HS-5 (cell line): Measurements from ENCODE around the gene RIPOR1.
"Not testable (repeated sequence)": the region's sequence is repeated elsewhere in the genome, so short reads cannot be mapped to it uniquely, and the experiment has no call there.

Experiments
- DNase-seq: peaks from one replicate; pipeline ENCODE4 v3.0.0-alpha.2; 2012; ENCODE audit warnings: low read depth

Gene RIPOR1

DNA sequence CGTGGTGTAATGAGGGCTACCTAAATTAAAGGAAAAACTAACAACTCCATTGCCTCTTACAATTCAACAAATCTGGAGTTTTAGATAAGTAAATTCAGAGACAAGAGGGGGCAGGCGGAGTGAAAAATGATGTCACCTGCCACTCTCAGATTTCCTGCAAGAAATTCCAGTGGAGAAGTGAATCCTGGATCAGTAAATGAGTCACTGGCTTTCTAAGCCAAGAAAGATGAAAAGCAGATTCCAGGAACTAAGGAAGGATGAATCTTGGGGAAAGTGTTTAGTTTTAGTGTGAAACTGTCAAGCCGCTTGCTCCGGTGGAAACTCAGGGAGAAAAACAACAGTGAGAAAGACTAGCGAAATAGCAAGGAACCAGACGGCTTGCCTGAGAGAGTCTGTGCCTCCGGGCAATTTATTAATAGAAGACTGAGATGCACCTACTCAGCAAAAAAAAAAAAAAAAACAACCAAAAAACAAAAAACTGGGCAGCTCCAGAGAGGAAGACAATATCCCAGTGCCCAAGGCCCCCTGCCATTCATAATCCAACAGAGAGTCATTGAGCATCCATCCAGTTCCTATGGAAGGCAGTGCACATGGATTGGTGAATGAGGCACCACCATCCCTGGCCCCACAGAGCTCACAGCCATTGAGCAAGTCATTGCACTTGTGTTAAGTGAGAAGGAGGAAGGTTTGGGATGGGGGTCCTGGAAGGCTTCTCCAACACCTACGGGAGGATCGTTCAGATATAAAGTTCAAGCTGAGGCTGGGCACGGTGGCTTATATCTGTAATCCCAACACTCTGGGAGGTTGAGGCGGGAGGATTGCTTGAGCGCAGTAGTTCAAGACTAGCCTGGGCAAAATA is 12.1 kb upstream of the RIPOR1 start:
- peak; percentile 61 for DNase-seq

DNA sequence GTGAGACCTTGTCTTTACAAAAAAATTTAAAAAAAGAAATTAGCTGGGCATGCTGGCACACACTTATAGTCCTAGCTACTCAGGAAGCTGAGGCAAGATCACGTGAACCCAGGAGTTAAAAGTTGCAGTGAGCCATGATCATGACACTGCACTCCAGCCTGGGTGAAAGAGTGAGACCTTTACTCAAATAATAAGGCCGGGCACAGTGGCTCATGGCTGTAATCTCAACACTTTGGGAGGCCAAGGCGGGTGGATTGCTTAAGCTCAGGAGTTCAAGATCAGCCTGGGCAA is 11.5 kb upstream of the RIPOR1 start:
- no peak for DNase-seq

DNA sequence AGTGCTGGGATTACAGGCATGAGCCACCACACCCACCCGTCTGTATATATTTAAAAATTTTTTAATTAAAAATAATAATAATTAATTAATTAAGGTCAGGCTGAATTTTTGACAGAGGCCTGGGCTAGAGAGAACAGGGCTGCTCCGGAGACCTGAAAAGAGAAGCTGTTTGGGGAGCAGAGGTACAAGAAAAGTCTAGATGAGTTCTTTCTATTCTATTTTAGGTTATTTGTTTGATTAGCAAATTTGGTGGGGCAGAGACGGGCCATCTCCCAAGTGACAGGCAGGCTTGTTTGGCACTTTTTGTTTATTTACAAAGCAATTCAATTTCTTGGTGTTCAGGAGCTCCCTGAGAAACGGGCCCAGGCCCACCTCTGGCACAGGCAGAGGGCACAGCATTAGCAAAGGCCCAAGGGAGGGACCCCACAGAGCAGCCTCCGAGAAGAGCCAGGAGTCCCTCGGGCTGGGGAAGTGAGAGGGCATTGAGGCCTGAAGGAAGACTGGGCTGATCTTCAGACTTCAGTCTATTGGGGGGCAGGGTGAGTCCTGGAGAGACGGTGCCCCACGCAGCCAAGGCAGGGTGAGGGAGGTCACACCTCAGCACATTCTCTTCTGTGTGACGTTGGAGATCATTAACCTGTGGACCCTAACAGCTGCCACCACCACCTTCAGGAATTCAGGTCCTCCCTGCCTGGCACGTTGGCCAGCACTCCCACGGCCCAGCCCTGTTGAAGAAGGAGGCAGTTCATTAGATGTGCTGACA is 10.8 kb upstream of the RIPOR1 start:
- DNase-seq = no peak

DNA sequence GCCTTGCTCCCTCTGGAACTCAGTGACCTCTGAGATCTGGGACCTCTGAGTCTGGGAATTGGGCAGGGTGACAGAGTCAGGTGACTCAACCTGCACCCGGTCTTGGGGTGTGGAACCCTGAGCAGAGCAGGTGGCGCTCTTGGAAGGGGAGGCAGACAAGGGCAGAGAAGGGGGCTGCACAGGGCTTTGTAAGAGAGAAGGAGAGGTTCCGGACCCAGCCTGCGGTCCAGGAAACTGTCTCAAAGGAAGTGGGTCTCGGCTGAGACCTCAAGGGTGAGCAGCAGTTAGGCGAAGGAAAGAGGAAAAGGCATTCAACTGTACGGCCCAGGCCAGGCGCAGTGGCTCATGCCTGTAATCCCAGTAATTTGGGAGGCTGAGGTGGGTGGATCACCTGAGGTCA is 10.0 kb upstream of the RIPOR1 start:
- DNase-seq = no peak

DNA sequence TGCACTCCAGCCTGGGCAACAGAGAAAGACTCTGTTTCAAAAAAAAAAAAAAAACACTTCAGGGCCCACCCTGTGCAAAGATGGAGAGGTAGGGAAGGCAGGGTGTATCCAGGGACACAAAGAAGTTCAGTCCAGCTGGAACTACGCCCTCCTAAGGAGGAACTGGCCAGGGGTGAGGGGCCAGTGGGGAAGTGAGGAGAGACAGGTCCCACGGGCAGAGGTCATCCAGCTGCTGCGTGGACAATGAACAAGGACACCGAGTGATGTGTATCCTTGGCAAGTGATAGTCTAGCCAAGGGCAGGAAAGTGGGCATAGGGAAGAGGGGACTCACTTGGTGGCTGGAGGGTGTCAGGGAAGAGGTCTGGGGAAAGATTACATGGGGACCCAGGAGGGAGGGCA is 9.4 kb upstream of the RIPOR1 start:
- no peak for DNase-seq

DNA sequence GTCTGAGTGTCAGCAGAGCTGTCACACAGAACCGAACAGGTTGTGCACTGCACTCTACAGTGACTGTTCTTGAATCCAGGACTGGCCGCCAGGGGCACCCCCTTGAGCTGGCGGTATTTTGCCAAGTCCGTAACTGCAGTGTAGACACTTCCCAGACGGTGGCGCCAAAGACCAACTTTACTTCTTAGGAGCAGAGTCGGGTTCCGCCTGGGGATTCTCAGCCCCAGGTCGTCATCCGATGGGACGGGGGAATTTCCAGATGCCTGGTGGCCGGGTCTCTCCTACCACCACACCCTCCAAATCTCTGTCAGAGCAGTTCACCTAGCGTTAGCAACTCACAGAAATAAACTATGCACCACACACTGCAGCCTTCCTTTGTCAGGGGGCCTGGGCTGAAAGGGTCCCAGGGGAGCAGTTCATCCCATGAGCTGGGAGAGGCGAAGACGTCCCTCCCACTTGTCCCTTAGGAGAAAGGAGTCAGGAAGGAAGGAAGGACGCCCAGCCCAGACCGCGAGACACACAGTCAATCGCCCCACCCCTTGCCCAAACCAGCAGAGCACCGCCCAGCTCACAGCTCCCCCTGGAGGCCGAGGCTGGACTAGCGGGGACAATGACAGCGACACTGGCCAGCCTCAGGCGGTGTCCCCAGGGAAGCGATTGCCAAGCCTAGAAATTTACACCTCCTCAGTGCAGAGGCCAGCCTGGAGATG is 7.4 kb upstream of the RIPOR1 start:
- peak; percentile 93 for DNase-seq

DNA sequence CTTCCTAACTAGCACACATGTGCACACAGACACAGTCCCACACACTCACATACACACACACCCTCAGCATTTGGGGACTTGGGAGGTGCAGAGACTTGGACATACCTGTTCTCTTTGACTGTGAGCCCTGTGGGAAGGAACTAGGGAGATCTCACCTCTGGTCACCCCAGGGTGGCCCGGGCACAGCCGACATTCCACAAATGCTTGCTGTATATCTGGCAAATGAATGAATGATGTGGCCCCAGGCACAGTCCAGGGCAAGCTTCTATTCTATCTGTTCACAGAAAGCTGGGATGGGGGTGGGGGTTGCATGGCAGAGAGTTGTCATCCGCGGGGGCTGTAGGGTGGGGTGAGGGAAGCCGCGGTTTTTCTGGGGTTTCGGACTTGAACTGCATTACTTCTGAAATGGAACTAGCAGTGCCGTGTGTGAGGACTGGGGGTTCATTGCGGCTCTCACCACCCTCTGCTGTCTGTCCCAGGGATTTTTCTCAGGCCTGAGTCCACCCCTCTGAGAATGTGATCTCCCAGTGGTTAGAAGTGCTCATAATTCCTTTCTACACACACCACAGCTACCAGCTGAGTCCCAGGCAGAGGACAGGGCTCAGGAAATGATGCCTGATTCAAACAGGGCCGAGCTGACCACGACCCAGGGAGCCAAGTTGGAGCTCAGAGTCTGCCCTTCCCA is 3.3 kb upstream of the RIPOR1 start:
- DNase-seq = no peak

DNA sequence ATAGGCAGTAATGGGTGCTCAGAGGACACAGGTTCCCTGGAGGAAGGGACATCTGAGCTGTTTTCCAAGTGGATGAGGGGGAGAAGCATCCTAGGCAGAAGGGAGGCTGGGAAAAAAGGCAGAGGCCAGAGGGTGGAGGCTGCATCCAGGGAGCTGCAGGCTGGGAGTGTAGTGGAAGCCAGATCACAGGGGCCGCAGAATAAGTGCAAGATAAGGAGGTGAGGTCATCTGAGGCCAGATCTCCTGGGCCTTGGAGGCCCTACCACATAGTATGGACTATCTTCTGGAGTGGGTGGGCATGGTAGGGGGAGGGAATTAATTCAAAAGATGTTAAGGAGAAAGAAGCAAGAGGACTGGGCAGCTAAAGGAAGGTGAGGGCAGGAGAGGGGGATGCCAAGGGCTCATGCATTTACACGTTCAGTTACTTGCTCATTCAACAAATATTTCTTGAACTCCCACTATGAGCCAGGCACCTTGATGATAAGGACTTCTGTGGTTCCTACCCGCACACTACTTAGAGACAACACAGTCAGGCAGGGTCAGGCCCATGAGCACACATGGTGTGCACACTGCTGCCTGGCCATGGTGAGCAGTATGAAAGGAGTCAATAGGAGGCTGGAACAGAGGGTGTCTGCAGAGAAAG is 2.4 kb upstream of the RIPOR1 start:
- no peak for DNase-seq

DNA sequence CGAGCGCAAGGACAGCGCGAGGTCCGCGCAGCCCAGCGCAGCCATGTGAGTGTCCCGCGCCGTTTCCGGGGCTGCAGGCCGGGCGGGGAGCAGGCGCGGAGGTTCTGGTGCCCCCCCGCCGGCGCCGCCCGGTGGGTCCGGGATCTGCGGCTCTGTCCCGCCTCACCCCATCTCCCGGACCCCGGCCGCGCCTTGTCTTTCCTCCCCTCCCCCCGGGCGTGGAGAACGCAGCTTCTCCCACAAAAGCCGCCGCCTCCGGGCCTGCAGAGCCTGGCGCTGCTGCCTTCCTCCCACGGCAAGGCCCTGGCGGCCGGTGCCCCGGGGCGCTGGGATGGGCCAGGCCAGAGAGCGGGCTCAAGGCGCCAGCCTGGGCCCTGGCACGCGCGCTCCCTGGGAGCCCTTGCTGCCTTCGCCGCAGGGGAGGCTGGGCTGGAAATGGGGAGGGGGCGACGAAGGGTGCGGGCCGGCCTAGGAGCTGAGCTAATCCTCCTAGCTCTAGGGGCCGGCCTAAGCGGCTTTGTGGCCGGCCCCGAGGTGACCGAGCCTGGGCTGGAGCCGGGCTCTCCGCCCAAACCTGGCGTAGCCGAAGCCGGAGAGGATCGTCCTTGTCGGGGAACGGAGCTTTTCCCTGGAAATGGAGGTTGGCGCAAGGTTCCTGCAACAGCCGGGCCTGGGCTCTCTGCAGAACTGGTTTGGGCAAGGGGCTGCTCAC is 397 bp downstream of the RIPOR1 start:
- no peak for DNase-seq

DNA sequence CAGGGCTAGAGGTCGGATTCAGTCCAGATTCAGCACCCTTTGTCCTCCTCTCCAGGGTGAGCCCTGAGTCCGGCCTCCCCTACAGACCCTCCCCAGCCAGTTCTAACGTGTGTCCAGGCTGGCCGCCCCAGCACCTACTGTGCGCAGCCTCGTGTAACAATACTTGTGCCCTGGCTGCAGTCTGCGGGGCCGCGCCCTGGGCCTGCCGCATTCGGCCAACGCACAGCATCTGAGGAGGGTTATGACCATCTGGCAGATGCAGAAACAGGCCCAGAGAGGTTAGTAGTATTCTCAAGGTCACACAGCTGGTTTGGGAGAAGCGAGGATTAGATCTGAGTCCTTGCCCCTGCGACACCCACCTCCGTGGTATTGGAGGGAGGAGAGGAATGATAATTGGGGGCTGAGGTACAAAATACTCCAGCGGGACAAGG is 968 bp downstream of the RIPOR1 start:
- no peak for DNase-seq

DNA sequence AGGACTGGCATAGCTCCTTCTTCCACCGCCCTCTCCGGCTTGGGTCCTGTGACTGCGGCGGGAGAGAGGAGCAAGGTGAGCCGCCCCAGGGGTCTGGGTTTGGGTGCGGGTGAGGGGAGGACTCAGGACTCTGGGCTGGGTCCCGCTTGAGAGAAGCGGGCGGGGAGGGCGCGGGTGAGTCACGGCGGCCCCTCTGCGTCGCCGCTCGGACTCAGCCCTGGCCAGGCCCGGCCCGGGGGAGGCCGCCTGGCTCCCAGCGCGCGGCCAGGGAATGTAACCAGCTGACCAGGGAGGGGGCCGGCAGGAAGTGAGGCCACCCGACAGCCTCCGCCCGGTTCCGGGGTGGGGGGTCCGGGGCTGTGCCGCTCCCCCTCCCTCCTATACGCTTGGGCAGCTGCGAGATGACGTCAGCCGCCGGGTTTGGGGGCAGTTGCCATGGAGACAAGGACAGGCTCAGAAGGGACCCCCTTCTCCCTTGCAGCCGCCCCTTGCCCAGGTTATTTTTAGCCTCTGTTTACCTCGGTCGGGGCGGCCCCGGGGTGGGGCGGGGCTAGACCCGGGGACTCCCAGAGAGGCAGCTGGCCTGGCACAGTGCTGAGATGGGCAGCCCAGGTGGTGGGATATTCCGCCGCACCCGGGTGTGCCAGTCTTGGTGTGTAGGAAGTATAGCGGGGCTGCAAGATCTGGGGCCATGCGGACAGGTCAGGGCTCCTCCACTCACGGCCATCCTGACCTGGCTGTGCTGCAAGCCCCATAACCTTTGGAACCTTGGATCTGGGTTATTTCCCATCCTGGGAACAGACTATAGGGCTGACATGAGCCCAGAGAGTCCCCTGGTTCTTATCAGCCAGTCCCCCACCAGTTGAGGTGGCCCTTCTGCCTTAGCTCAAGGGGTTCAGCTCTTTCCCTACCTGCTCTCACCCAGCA is 1.6 kb downstream of the RIPOR1 start:
- no peak for DNase-seq

DNA sequence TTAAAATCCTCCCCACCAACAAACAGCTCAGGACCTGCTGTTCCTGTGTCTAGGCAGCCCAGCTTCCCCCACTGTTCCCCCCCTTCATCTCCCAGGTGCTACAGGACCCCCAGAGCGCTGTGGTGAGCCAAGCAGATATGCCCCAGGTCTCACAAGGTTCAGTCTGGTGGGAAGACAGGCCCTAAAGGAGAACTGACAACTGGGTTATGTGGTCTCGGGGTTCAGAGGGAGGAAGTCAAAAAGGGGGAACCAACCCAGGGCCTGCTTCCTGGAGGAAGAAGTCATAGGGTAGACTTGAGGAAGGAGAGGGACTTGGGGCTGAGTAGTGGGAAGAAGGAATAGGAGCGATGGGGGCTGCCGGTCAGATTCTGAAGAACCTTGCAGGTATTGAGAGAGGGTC is 2.6 kb downstream of the RIPOR1 start:
- no peak for DNase-seq

DNA sequence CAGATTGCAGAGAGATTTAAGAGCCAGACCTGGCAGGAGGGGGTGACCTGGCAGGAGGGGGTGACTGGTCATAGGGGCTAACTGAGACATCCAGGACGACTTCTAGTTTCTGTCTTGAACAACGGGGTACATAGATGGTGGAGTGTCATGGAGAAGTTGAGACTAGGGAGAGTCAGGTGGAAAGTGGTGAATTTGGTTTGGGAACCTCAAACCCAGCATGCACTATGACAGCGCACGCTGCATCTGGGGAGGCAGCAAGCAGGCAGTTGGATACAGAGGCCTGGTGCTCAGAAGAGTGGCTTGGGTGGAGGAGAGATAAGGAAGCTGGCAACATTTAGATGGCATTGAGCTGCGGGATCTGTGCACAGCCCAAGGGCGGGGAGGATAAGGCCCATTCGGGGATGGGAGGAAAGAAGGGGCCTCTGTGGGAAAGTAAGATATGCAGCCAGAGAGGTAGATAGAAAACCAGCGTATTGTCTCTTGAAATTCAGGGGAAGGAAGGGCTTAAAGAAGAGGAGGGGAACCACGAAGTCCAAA is 4.5 kb downstream of the RIPOR1 start:
- DNase-seq = no peak

DNA sequence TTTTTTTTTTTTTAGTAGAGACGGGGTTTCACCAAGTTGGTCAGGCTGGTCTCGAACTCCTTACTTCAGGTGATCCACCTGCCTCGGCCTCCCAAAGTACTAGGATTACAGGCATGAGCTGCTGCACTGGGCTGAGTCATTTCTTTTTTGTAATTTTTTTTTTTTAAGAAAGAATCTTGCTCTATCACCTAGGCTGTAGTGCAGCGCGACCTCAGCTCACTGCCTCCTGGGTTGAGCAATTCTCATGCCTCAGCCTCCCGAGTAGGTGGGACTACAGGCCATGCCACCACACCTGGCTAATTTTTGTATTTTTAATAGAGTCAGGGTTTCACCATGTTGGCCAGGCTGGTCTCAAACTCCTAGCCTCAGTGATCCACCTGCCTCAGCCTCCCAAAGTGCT is 5.4 kb downstream of the RIPOR1 start:
- DNase-seq = not testable (repeated sequence)

DNA sequence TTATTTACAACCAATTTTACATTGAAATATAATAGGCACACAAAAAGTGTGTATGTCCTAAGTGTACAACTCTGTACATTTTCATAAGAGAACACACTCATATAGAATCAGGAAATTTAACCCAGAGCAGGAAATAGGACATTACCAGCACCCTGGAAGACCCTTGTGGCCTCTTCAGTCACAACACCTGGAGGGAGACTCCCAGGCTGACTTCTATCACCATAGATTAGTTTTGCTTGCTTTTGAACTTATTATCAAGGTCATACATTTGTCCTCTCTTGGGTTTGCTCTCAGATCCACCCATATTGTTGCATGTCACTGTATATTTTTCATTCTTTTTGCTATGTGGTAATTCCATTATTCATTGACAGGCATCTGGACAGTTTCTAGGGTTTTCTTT is 5.8 kb downstream of the RIPOR1 start:
- no peak for DNase-seq

DNA sequence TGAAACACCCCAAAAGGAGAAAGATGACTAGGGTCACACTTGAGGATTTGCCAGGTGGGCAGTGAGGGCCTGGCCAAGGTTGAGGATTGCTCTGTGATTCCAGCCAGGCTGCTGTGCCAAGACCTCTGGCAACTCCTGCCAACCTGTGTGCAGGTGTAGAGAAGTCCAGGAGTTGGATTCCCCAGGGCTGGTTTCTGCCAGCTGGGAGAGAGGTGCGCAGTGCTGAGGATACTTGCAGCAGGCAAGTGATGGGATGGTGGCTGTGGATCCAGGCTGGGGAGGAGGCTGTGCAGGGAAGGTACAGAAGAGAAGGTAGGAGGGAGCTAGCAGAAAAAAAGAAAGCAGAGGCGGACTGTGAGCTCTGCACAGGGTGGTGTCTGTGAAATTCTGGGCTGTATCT is 6.6 kb downstream of the RIPOR1 start:
- no peak for DNase-seq

DNA sequence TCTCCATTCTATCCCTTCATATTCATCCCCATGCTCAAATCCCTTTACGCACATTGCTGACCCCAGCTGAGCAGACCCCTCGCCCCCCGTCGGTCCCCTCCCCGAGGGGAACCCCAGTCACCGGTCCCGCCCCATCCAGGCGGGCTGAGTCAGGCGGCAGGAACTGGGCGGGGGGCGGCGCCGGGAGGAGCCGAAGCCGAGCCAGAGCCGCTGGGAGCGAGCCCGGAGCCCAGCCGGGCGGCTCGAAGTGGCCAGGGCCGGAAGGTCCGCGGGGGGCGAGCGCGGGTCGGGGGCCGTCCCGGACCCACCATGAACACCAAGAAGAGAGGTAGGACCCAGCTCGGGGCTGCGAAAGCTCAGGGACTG is 8.6 kb downstream of the RIPOR1 start:
- DNase-seq = no peak

DNA sequence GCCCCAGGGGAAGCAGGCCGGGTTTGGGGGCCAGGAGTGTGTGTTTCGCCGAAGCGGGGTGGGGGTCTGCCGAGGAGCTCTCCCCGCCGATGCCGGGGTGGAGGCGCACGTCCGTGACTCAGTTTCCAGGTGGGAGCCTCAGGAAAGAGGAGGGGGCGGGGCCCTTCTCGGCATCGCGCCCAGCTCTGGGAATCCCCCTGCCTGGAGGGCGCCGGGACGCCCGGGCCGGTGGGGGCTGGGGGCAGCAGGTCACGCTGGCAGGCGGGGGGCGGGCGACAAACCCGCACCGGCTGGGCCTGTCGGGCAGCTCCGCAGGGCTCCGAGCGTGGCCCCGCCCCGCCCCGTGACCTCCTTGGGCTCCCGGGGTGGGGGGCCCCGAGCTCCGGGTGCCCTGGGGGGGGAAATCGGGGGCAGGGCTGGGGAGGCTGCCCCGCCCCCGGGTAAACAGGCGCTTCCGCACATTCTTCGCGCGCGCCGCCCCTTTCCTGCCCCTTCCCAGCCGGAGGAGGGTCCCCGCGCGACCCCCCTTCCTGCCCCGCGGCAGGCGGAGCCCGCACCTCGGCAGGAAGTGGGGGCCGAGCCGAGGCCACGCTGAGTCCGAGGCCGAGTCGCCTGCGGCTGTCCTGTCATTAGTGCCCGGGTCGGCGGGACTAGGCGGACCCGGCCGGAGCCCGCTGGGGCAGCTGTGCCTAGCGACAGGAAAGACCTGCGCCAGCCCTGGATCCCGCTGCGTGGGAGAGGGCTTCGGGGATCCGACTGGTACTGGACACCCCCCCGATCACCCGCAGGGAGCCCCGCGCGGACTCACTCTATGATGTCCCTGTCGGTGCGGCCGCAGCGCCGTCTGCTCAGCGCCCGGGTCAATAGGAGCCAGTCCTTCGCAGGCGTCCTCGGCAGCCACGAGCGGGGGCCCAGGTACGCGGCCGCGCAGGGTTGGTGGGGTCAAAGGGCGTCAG is 9.3 kb downstream of the RIPOR1 start:
- no peak for DNase-seq

DNA sequence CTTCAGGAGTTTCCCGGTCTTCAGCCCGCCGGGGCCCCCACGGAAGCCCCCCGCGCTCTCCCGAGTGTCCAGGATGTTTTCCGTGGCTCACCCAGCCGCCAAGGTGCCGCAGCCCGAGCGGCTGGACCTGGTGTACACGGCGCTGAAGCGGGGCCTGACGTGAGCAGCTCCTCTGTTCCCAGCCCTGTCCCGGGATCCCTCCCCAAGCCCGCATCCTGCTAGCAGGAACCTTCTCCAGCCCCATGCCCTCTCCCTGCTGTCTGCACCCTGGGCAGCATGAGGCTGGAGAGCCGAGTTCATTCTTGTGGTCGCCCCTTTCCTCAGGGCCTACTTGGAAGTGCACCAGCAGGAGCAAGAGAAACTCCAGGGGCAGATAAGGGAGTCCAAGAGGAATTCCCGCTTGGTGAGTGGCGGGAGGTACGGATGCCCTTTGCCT is 10.1 kb downstream of the RIPOR1 start:
- DNase-seq = no peak
